ENCODE measurements around the gene CD276. TPM values are rescaled to one million over a fixed set of nuclear protein-coding genes. Genes with fewer than 3 reads are reported as not detected.
"Not testable (repeated sequence)": the region's sequence is repeated elsewhere in the genome, so short reads cannot be mapped to it uniquely, and the experiment has no call there.

The CD276 gene
- 94.6 and 102 TPM in 2 replicates for total RNA-seq (2014; rRNA removed; shearing (Covaris generic))
- polyA plus RNA-seq (2016; fragmentation: Nextera tagmentation; extraction: Ambion mirVana), result 104 TPM in 2 replicates

- peaks cover 43% of the 10 kb centered on the region for H3K4me1 ChIP-seq (ENCODE audit: insufficient read depth)
- no peaks in the 10 kb centered on the region for H3K27me3 ChIP-seq (replicated peaks; ENCODE audit: insufficient read depth)
- H3K79me2 ChIP-seq (ENCODE audit: insufficient read depth), result peaks cover 44% of the 10 kb centered on the region
- no peaks in the 10 kb centered on the region for H3K9me2 ChIP-seq (ENCODE audit: insufficient read depth)
- H3K9me3 ChIP-seq (ENCODE audit: low read depth), result no peaks in the 10 kb centered on the region
- peak within 1 kb of the TSS; percentile 94 for H3K4me2 ChIP-seq (ENCODE audit: unreplicated experiment)
- peak within 1 kb of the TSS; percentile 64 for H2AFZ ChIP-seq
- DNase-seq, result peak; percentile 85
- peaks cover 27% of the 10 kb centered on the region for H3F3A ChIP-seq (ENCODE audit: insufficient read depth)
- H4K20me1 ChIP-seq (ENCODE audit: insufficient read depth), result no peaks in the 10 kb centered on the region
- H3K36me3 ChIP-seq (ENCODE audit: low read depth), result no peaks in the 10 kb centered on the region
- peak within 1 kb of the TSS; percentile 90 for H3K27ac ChIP-seq
- 0 to 2% methylated on average over 21 to 41 of the region's 69 CpGs for WGBS, 2 experiments (ENCODE audit: low coverage in 1 of 2, low lambda C conversion rate in 2 of 2, missing lambda C conversion rate in 2 of 2)
- H3K4me3 ChIP-seq, result peak within 1 kb of the TSS; percentile 80
- TF ChIP-seq EZH2 (IDR thresholded peaks at IDR 0.05; ENCODE audit: insufficient read depth, poor library complexity, severe bottlenecking), result no peak
- no peak for TF ChIP-seq EZH2phosphoT487 (IDR thresholded peaks at IDR 0.05; ENCODE audit: insufficient read depth, low read depth)
- in situ Hi-C loops (cut with MboI), result no loop called here
- H3K9ac ChIP-seq, result peak within 1 kb of the TSS; percentile 97
These were observed at the start of gene CD276 for GRCh38 chr15:73683777-73684580. Gene CD276, plus strand, starts transcription at chr15:73684383. Its CDS starts 15,257 bp downstream, at chr15:73699640.

- H3K4me2 ChIP-seq (ENCODE audit: unreplicated experiment), result no peak overlapping the region
- no peak overlapping the region for H3K9ac ChIP-seq
- in situ Hi-C loops (cut with MboI), result no loop called here
- no peaks in the 10 kb centered on the region for H3K36me3 ChIP-seq (ENCODE audit: low read depth)
- H3K4me1 ChIP-seq (ENCODE audit: insufficient read depth), result peaks cover 17% of the 10 kb centered on the region
- H3K27me3 ChIP-seq (replicated peaks; ENCODE audit: insufficient read depth), result 0 out of 2 replicates have a peak, but pooled peaks cover 6% of the 10 kb centered on the region
- WGBS, 2 experiments (ENCODE audit: low coverage in 1 of 2, low lambda C conversion rate in 2 of 2, missing lambda C conversion rate in 2 of 2), result 72 to 76% methylated on average over 2 of the region's 2 CpGs
- no peaks in the 10 kb centered on the region for H3K9me3 ChIP-seq (ENCODE audit: low read depth)
- H3K79me2 ChIP-seq (ENCODE audit: insufficient read depth), result peaks cover 3% of the 10 kb centered on the region
- peak; percentile 37 for DNase-seq
- H3K27ac ChIP-seq, result no peak overlapping the region
- H3K9me2 ChIP-seq (ENCODE audit: insufficient read depth), result no peaks in the 10 kb centered on the region
- H3K4me3 ChIP-seq, result no peak overlapping the region
- no peaks in the 10 kb centered on the region for H4K20me1 ChIP-seq (ENCODE audit: insufficient read depth)
- H3F3A ChIP-seq (ENCODE audit: insufficient read depth), result peaks cover 21% of the 10 kb centered on the region
- TF ChIP-seq EZH2phosphoT487 (IDR thresholded peaks at IDR 0.05; ENCODE audit: insufficient read depth, low read depth), result no peak
- no peak for TF ChIP-seq EZH2 (IDR thresholded peaks at IDR 0.05; ENCODE audit: insufficient read depth, poor library complexity, severe bottlenecking)
- H2AFZ ChIP-seq, result no peak overlapping the region
These were observed 46.7 kb upstream of the CD276 start for GRCh38 chr15:73637527-73637926.

- H4K20me1 ChIP-seq (ENCODE audit: insufficient read depth); H3K9me2 ChIP-seq (ENCODE audit: insufficient read depth); H3K27me3 ChIP-seq (replicated peaks; ENCODE audit: insufficient read depth); H2AFZ ChIP-seq; H3K79me2 ChIP-seq (ENCODE audit: insufficient read depth); H3K36me3 ChIP-seq (ENCODE audit: low read depth); H3K4me3 ChIP-seq; in situ Hi-C loops (cut with MboI); H3K4me1 ChIP-seq (ENCODE audit: insufficient read depth); H3K4me2 ChIP-seq (ENCODE audit: unreplicated experiment); H3K9me3 ChIP-seq (ENCODE audit: low read depth); H3K9ac ChIP-seq: not testable (repeated sequence)
- Histone ChIP-seq H3K27ac (0 out of 2 replicates have a peak overlapping the region, but pooled peaks have one; percentile 1), H3F3A (ENCODE audit: insufficient read depth) (peaks cover 14% of the 10 kb centered on the region)
- WGBS, 2 experiments (ENCODE audit: low coverage in 1 of 2, low lambda C conversion rate in 2 of 2, missing lambda C conversion rate in 2 of 2), result 4 to 5% methylated on average over 5 of the region's 5 CpGs
- peak; percentile 73 for DNase-seq
These were observed 44.7 kb upstream of the CD276 start for GRCh38 chr15:73639464-73639863.

DNA sequence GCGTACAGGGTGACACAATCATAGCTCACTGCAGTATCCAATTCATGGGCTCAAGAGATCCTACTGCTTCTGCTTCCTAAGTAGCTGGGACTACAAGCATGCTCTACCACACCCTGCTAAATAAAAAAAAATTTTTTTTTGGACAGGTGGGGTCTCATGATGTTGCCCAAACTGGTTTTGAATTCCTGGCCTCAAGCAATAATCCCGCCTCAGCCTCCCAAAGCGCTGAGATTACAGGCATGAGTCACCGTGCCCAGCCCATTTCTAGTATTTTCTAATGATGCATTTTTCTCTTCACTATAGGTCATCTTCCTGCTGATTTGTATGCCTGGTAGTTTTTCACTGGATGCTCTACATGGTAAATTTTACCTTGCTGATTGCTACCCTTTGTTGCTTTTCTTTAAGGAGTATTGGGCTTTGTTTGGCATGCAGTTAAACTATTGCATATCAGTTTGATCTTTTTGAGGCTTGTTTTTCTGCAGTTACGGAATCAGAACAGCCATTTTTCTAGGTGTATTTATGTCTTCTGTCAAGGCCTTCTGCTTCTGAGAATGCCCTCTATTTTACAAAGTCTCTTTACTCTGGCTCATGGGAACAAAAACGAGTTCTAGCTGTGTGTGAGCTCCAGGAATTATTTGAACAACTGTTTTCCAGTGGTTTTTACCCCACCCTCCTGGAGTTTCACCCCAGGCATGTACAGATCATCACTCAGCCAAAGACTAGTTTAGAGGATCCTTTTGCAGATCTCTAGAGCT is 36.7 kb upstream of the CD276 start:
- Histone ChIP-seq H4K20me1 (ENCODE audit: insufficient read depth) (no peaks in the 10 kb centered on the region), H3K36me3 (ENCODE audit: low read depth) (no peaks in the 10 kb centered on the region), H3K4me1 (ENCODE audit: insufficient read depth) (peaks cover 15% of the 10 kb centered on the region; the same call in 1 of the 2 replicates), H3K9ac (no peak overlapping the region), H3K9me2 (ENCODE audit: insufficient read depth) (no peaks in the 10 kb centered on the region), H3K4me3 (no peak overlapping the region), H3K4me2 (ENCODE audit: unreplicated experiment) (no peak overlapping the region), H3F3A (ENCODE audit: insufficient read depth) (peaks cover 19% of the 10 kb centered on the region), H3K27me3 (replicated peaks; ENCODE audit: insufficient read depth) (no peaks in the 10 kb centered on the region), H3K79me2 (ENCODE audit: insufficient read depth) (no peaks in the 10 kb centered on the region), H3K9me3 (ENCODE audit: low read depth) (no peaks in the 10 kb centered on the region), H3K27ac (no peak overlapping the region), H2AFZ (no peak overlapping the region)
- in situ Hi-C loops (cut with MboI), result no loop called here
- TF ChIP-seq EZH2 (IDR thresholded peaks at IDR 0.05; ENCODE audit: insufficient read depth, poor library complexity, severe bottlenecking) (no peak), EZH2phosphoT487 (IDR thresholded peaks at IDR 0.05; ENCODE audit: insufficient read depth, low read depth) (no peak)
- 60 to 63% methylated on average over 6 of the region's 6 CpGs for WGBS, 2 experiments (ENCODE audit: low coverage in 1 of 2, low lambda C conversion rate in 2 of 2, missing lambda C conversion rate in 2 of 2)
- DNase-seq, result peak; percentile 32
